RWPE1 (cell line): ENCODE measurements around the gene APCDD1.

Source experiments
- CTCF ChIA-PET: fragments of 350-600 bp; sonication (Branson Sonifier 250); formaldehyde crosslinking; extraction: SDS; loops from one replicate; lab custom pipeline; 2021; lab: Yijun Ruan, JAX
- POLR2A ChIA-PET: fragments of 400-600 bp; formaldehyde crosslinking; extraction: SDS; loops from one replicate; lab custom pipeline; 2020; ENCODE audit warnings: antibody characterized with exemption; ENCODE audit not compliant: low non-redundant PET; lab: Yijun Ruan, JAX
- DNase-seq: peaks from one replicate; pipeline ENCODE4 v3.0.0; 2012; ENCODE audit warnings: low spot score
- H3K27ac ChIP-seq: fragments of 450-650 bp; 2 replicates; pipeline ENCODE4 v1.5.1; 2017
- CTCF ChIP-seq: fragments of 450-650 bp; conservative IDR thresholded peaks from 2 replicates; pipeline ENCODE4 v1.5.1; 2017; ENCODE audit warnings: low read depth, mild to moderate bottlenecking

The APCDD1 gene

GRCh38 chr18:10470429-10470828 lies 16.0 kb downstream of the APCDD1 start:
- no peak for TF ChIP-seq CTCF
- ChIA-PET CTCF (interaction anchor here (0.6 kb wide), 1 partner anchor 350 kb away, joined by 3 read pairs; no protein-coding TSS in a partner anchor), POLR2A (no interaction called here)
- DNase-seq, result no peak
- H3K27ac ChIP-seq, result no peak overlapping the region

DNA sequence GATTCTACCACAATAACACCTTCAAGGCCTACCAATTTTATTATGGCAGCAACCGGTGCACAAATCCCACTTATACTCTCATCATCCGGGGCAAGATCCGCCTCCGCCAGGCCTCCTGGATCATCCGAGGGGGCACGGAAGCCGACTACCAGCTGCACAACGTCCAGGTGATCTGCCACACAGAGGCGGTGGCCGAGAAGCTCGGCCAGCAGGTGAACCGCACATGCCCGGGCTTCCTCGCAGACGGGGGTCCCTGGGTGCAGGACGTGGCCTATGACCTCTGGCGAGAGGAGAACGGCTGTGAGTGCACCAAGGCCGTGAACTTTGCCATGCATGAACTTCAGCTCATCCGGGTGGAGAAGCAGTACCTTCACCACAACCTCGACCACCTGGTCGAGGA lies 17.1 kb downstream of the APCDD1 start:
- POLR2A ChIA-PET, result no interaction called here

DNA sequence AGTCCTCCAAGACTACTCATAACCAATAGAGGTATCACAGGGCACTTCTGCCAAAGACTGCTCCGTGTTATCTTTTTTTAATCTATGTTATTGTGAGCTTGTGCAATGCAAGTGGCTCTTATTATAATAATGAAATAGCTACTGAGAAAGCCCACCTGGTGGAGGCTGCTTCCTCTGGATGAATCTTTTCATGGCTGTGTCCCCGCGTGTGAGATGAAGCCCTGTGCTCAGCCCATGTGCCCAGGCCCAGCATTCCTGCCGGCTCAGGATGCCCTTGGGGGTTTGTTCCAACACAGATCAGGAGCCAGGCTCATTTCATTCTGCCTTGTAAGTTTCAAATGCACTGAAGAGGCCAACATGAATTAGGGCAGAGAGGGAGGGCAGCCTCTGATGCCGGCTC lies 18.7 kb downstream of the APCDD1 start:
- ChIA-PET CTCF (interaction anchor here (0.6 kb wide), 1 partner anchor 47 kb away, joined by 3 read pairs; no protein-coding TSS in a partner anchor), POLR2A (no interaction called here)
- no peak for TF ChIP-seq CTCF
- DNase-seq, result no peak
- H3K27ac ChIP-seq, result no peak overlapping the region

More for the DNA sequence above, 17.1 kb downstream of the APCDD1 start:
- TF ChIP-seq CTCF, result no peak
- CTCF ChIA-PET, result interaction anchor here (0.7 kb wide), 1 partner anchor 1550 kb away, joined by 4 read pairs; no protein-coding TSS in a partner anchor
- no peak for DNase-seq
- no peak overlapping the region for H3K27ac ChIP-seq

- no peak for TF ChIP-seq CTCF
- CTCF ChIA-PET, result no interaction called here
- DNase-seq, result no peak
- no peak overlapping the region for H3K27ac ChIP-seq
- POLR2A ChIA-PET, result no interaction called here
Measured at GRCh38 chr18:10474309-10474708, 19.9 kb downstream of the APCDD1 start.

DNA sequence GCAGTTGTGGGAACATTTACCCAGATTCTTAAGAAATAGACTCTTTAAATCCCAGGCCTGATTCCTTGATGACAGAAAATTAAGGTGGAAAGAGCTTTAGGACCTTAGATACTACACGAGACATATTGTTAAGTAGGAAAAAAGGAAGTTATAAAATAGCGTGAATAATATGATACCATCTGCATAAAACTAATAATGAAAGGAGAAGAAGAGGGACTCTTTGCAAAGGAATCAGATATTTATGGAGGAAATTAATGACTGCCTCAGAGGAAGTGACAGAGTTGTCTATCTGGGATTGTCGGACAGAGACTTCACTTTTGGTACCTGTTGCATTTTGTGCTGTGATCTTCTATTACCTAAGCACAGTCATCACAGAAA lies 20.8 kb downstream of the APCDD1 start:
- H3K27ac ChIP-seq, result no peak overlapping the region
- ChIA-PET CTCF (no interaction called here), POLR2A (no interaction called here)
- no peak for DNase-seq
- no peak for TF ChIP-seq CTCF

GRCh38 chr18:10475654-10476291 lies 21.3 kb downstream of the APCDD1 start:
- peak overlapping the region; percentile 53 for H3K27ac ChIP-seq
- CTCF ChIA-PET, result no interaction called here
- DNase-seq, result no peak

More at GRCh38 chr18:10475654-10476291, 21.3 kb downstream of the APCDD1 start:
- TF ChIP-seq CTCF, result no peak
- POLR2A ChIA-PET, result no interaction called here
